Endothelial cell of umbilical vein (primary cell): Measurements from ENCODE around the gene MTA1. TPM values are rescaled to one million over a fixed set of nuclear protein-coding genes. Genes with fewer than 3 reads are reported as not detected.

Experiments
- BruUV-seq: library from RNA; stranded (reverse); fragments of 400-500 nt; replicated peaks from 2 replicates; lab custom pipeline; 2021; lab: Mats Ljungman, UMichigan
- CTCF ChIA-PET: fragments of 300-600, 350-600 bp; sonication (Branson Sonifier 250); formaldehyde crosslinking; loops from one replicate; lab custom pipeline; 2021; ENCODE audit warnings: antibody characterized with exemption, inconsistent platforms; lab: Charles Lee
- POLR2A ChIA-PET: fragments of 300-600, 350-600 bp; sonication (Branson Sonifier 250); formaldehyde crosslinking; loops from one replicate; lab custom pipeline; 2021; ENCODE audit warnings: antibody characterized with exemption, inconsistent platforms; lab: Charles Lee
- DNase-seq: peaks from one replicate; pipeline ENCODE4 v3.0.0-alpha.2; 2011; ENCODE audit warnings: low read depth, low spot score
- FAIRE-seq: peaks from 2 replicates; lab custom pipeline; 2011; peaks lifted over from hg19 to GRCh38; lab: Jason Lieb, UNC
- H2AFZ ChIP-seq: 2 replicates; pipeline ENCODE4 v1.6.0; 2012; ENCODE audit warnings: low read depth, low read length, control low read depth, inconsistent platforms
- H3K27ac ChIP-seq: 2 replicates; pipeline ENCODE4 v1.5.1; 2011; ENCODE audit warnings: low read depth, mild to moderate bottlenecking, control low read depth, low read length, moderate library complexity; ENCODE audit not compliant: insufficient read depth
- H3K27me3 ChIP-seq, 2 experiments: 2 replicates each; pipeline versions ENCODE4 v1.6.0 to v1.6.1; 2011; ENCODE audit warnings: low read length in 2 of 2, mixed read lengths in 1 of 2; ENCODE audit not compliant: control insufficient read depth in 2 of 2, insufficient read depth in 2 of 2
- H3K36me3 ChIP-seq, 2 experiments: 2 replicates in 1 of 2; 3 replicates in 1 of 2; pipeline ENCODE4 v1.5.1; 2011; ENCODE audit warnings: low read length in 2 of 2, mild to moderate bottlenecking in 1 of 2, moderate library complexity in 1 of 2; ENCODE audit not compliant: control insufficient read depth in 2 of 2, insufficient read depth in 2 of 2; ENCODE audit errors: extremely low read depth in 1 of 2
- H3K4me1 ChIP-seq: 3 replicates; pipeline ENCODE4 v1.5.1; 2011; ENCODE audit warnings: mild to moderate bottlenecking, low read length; ENCODE audit not compliant: control insufficient read depth, insufficient read depth; ENCODE audit errors: extremely low read depth
- H3K4me2 ChIP-seq: 2 replicates; pipeline ENCODE4 v1.6.1; 2011; ENCODE audit warnings: low read length, control low read depth, mixed read lengths; ENCODE audit not compliant: insufficient read depth
- H3K4me3 ChIP-seq, 3 experiments: fragments of 200-600 bp in 1 of 3; sonication (generic), shearing (Covaris generic) in 1 of 3; replicated peaks in 1 of 3; 2 replicates each; pipeline ENCODE4 v1.5.1; 2011 to 2016; ENCODE audit warnings: control low read depth in 3 of 3, low read length in 3 of 3, mild to moderate bottlenecking in 2 of 3, inconsistent platforms in 1 of 3, low read depth in 1 of 3, moderate library complexity in 1 of 3; ENCODE audit not compliant: insufficient read depth in 1 of 3
- H3K79me2 ChIP-seq: 2 replicates; pipeline ENCODE4 v1.6.0; 2012; ENCODE audit warnings: low read length, inconsistent platforms; ENCODE audit not compliant: control insufficient read depth, insufficient read depth
- H3K9ac ChIP-seq: replicated peaks from 2 replicates; pipeline ENCODE3; 2011; ENCODE audit warnings: low read length, control low read depth; ENCODE audit not compliant: insufficient read depth; ENCODE audit errors: extremely low read depth
- H3K9me1 ChIP-seq: replicated peaks from 3 replicates; pipeline ENCODE4 v1.6.0; 2011; ENCODE audit warnings: mild to moderate bottlenecking, low read length; ENCODE audit not compliant: control insufficient read depth, insufficient read depth; ENCODE audit errors: extremely low read depth
- H3K9me3 ChIP-seq: replicated peaks from 2 replicates; pipeline ENCODE4 v1.5.1; 2012; ENCODE audit warnings: low read length, inconsistent platforms; ENCODE audit not compliant: control insufficient read depth, insufficient read depth
- H4K20me1 ChIP-seq: replicated peaks from 2 replicates; pipeline ENCODE3; 2011; ENCODE audit warnings: mild to moderate bottlenecking, low read length; ENCODE audit not compliant: control insufficient read depth, insufficient read depth; ENCODE audit errors: extremely low read depth
- EZH2 ChIP-seq: IDR thresholded peaks from 2 replicates; pipeline ENCODE4 v1.6.1; 2012; ENCODE audit warnings: borderline replicate concordance, low read depth, mild to moderate bottlenecking, moderate library complexity, low read length, inconsistent platforms; ENCODE audit not compliant: severe bottlenecking
- GATA2 ChIP-seq: IDR thresholded peaks from 2 replicates; pipeline ENCODE4 v1.7.0; 2011; ENCODE audit warnings: low read depth, mild to moderate bottlenecking, moderate library complexity, mixed read lengths, low read length; ENCODE audit not compliant: insufficient read length, insufficient read depth
- JUN ChIP-seq: IDR thresholded peaks from 2 replicates; pipeline ENCODE4 v1.6.1; 2011; ENCODE audit warnings: borderline replicate concordance, low read depth; ENCODE audit not compliant: insufficient read length, insufficient read depth
- MYC ChIP-seq: IDR thresholded peaks from one replicate; pipeline ENCODE4 v1.6.1; 2011; ENCODE audit warnings: mild to moderate bottlenecking, low read depth, low read length
- POLR2A ChIP-seq: IDR thresholded peaks from 2 replicates; pipeline ENCODE4 v1.6.1; 2012; ENCODE audit warnings: low read depth, mild to moderate bottlenecking, control low read depth, low read length
- POLR2AphosphoS5 ChIP-seq: IDR thresholded peaks from 2 replicates; pipeline ENCODE4 v1.6.1; 2012; ENCODE audit warnings: low read depth, mild to moderate bottlenecking, control low read depth, low read length, moderate library complexity; ENCODE audit not compliant: insufficient read depth
- dilution Hi-C: fragments of 300-500 bp; cut with MboI; formaldehyde crosslinking; loops from one replicate; pipeline ENCODE4 v1.15.0; 2019; ENCODE audit warnings: low sequenced_read_pairs; ENCODE audit not compliant: extremely low pct_ligation_motif_present
- intact Hi-C: fragments of 100-400 bp; cut with micrococcal nuclease; formaldehyde crosslinking; loops from one replicate; pipeline ENCODE4 v1.10.0; 2022
- polyA plus RNA-seq, 4 experiments: library from polyadenylated mRNA; depleted of rRNA in 3 of 4; stranded (reverse) in 3 of 4; unstranded in 1 of 4; fragments of >200 nt; gene quantifications; 2 replicates each; pipeline versions ENCODE4 v1.2.1 to v1.2.3, GENCODE V29; 2011 to 2012; ENCODE audit warnings: missing spikeins in 1 of 4
- total RNA-seq: library from RNA; stranded (reverse); gene quantifications from 2 replicates; pipeline ENCODE4 v1.2.3, GENCODE V29; 2021
- TF ChIP-seq, protein P1 (sequence below): IDR thresholded peaks from 2 replicates; pipeline ENCODE4 v1.6.1; 2011; ENCODE audit not compliant: insufficient read depth, insufficient read length

The MTA1 gene
- total and polyA plus RNA-seq, 2 donors (not counting 3 experiments of a cell fraction or from before 2014, with no cell fraction given) = 85.2 to 167 TPM

DNA sequence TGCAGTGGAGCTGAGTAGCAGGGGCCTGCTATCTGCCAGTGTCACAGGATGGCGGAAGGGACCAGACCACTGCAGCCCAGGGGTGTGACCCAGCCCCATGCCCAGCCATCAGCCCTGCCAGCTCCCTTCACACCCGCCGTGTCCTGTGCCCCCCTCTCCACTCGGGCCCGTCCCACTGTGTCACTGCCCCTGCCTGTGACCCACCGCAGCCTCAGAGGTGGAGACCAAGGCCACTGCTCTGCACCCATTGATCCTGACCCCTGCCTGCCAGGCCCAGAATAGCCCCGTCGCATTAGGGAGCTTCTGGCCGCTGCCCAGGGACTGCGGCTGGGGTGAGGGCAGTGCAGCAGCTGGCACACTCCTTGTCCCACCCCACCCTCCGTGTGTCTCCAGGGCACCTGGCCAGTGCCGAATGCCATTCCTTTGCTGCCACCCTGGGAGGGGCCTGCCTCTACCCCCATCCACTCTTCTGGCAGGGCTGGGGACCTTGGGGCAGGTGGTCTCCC is 52.9 kb downstream of the MTA1 start:
- Histone ChIP-seq H3K9me1 (no peaks in the 10 kb centered on the region), H3K27ac (no peak overlapping the region), H3K4me2 (no peak overlapping the region), H4K20me1 (no peaks in the 10 kb centered on the region), H3K9me3 (no peaks in the 10 kb centered on the region), H3K36me3 (peaks cover 3 to 14% of the 10 kb centered on the region in 2 experiments), H2AFZ (no peak overlapping the region), H3K4me3 (no peak overlapping the region), H3K4me1 (peaks cover 19% of the 10 kb centered on the region), H3K79me2 (peaks cover 10% of the 10 kb centered on the region), H3K27me3 (no peaks in the 10 kb centered on the region), H3K9ac (no peak overlapping the region)
- TF ChIP-seq EZH2 (no peak), POLR2A (no peak), JUN (no peak), MYC (no peak)
- TF ChIP-seq, protein P1, sequence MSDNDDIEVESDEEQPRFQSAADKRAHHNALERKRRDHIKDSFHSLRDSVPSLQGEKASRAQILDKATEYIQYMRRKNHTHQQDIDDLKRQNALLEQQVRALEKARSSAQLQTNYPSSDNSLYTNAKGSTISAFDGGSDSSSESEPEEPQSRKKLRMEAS = no peak
- intact Hi-C loops = no loop called here
- no TSS peak for BruUV-seq
- CTCF ChIA-PET = interaction anchor here (1.5 to 6.3 kb wide), 6 partner anchors 9 to 102 kb away, joined by 3 to 53 read pairs (median 11); no protein-coding TSS in a partner anchor
- dilution Hi-C loops = no loop called here
- no peak for FAIRE-seq
- POLR2A ChIA-PET = no interaction called here
- DNase-seq = no peak

GRCh38 chr14:105473033-105473676 is 53.5 kb downstream of the MTA1 start:
- Histone ChIP-seq H3K27ac (peak overlapping the region; percentile 38), H3K4me2 (peak overlapping the region; percentile 52), H3K27me3 (no peaks in the 10 kb centered on the region), H3K79me2 (peaks cover 10% of the 10 kb centered on the region), H3K9me1 (no peaks in the 10 kb centered on the region), H2AFZ (no peak overlapping the region), H3K4me3 (no peak overlapping the region), H3K9me3 (no peaks in the 10 kb centered on the region), H3K4me1 (peaks cover 19% of the 10 kb centered on the region), H4K20me1 (no peaks in the 10 kb centered on the region), H3K9ac (no peak overlapping the region), H3K36me3 (peaks cover 3 to 12% of the 10 kb centered on the region in 2 experiments)
- dilution Hi-C loops = no loop called here
- CTCF ChIA-PET = interaction anchor here (1.1 to 6.3 kb wide), 4 partner anchors 8 to 25 kb away, joined by 4 to 53 read pairs (median 18); no protein-coding TSS in a partner anchor
- POLR2A ChIA-PET = no interaction called here
- BruUV-seq = no TSS peak
- DNase-seq (no peak), FAIRE-seq (no peak)
- TF ChIP-seq POLR2AphosphoS5 = no peak
- TF ChIP-seq GATA2 = no peak
- TF ChIP-seq EZH2 = no peak
- intact Hi-C loops = no loop called here
